Panc1 (cell line): ENCODE results near the gene MCOLN1.

ENCODE experiments used
- POLR2AphosphoS5 ChIP-seq: IDR thresholded peaks from 2 replicates; pipeline ENCODE4 v1.6.1; 2012; ENCODE audit warnings: mild to moderate bottlenecking, low read depth, low read length, moderate library complexity
- SIN3A ChIP-seq: IDR thresholded peaks from 2 replicates; pipeline ENCODE4 v1.6.1; 2012; ENCODE audit warnings: low read depth, mild to moderate bottlenecking, low read length, moderate library complexity, borderline replicate concordance; ENCODE audit not compliant: insufficient read depth
- TF ChIP-seq, protein P1 (sequence below): fragments of 450-650 bp; IDR thresholded peaks from 2 replicates; pipeline ENCODE4 v1.5.1; 2017; ENCODE audit warnings: mild to moderate bottlenecking
- TF ChIP-seq, protein P2 (sequence below), 2 experiments: IDR thresholded peaks; 2 replicates each; pipeline ENCODE4 v1.6.1; 2011 to 2012; ENCODE audit warnings: low read depth in 2 of 2, control low read depth in 1 of 2, low read length in 1 of 2, mild to moderate bottlenecking in 1 of 2, moderate library complexity in 1 of 2; ENCODE audit not compliant: insufficient read depth in 1 of 2

DNA sequence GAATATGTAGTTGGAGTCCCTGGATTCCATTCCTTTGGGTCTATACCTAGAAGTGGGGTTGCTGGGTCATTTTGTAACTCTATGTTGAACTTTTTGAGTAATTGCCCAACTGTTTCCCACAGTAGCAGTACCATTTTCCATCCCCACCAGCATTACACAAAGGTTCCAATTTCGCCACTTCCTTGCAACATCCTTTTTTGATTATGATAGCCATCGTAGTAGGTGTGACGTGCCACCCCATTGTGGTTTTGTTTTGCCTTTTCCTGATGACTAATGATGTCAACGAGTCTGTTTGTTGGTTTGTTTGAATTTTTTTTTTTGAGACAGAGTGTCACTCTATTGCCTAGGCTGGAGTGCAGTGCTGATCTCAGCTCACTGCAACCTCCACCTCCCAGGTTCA is 30.3 kb upstream of the MCOLN1 start:
- TF ChIP-seq SIN3A = no peak
- TF ChIP-seq, protein P1, sequence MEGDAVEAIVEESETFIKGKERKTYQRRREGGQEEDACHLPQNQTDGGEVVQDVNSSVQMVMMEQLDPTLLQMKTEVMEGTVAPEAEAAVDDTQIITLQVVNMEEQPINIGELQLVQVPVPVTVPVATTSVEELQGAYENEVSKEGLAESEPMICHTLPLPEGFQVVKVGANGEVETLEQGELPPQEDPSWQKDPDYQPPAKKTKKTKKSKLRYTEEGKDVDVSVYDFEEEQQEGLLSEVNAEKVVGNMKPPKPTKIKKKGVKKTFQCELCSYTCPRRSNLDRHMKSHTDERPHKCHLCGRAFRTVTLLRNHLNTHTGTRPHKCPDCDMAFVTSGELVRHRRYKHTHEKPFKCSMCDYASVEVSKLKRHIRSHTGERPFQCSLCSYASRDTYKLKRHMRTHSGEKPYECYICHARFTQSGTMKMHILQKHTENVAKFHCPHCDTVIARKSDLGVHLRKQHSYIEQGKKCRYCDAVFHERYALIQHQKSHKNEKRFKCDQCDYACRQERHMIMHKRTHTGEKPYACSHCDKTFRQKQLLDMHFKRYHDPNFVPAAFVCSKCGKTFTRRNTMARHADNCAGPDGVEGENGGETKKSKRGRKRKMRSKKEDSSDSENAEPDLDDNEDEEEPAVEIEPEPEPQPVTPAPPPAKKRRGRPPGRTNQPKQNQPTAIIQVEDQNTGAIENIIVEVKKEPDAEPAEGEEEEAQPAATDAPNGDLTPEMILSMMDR = no peak
- no peak for TF ChIP-seq POLR2AphosphoS5
- TF ChIP-seq, protein P2, sequence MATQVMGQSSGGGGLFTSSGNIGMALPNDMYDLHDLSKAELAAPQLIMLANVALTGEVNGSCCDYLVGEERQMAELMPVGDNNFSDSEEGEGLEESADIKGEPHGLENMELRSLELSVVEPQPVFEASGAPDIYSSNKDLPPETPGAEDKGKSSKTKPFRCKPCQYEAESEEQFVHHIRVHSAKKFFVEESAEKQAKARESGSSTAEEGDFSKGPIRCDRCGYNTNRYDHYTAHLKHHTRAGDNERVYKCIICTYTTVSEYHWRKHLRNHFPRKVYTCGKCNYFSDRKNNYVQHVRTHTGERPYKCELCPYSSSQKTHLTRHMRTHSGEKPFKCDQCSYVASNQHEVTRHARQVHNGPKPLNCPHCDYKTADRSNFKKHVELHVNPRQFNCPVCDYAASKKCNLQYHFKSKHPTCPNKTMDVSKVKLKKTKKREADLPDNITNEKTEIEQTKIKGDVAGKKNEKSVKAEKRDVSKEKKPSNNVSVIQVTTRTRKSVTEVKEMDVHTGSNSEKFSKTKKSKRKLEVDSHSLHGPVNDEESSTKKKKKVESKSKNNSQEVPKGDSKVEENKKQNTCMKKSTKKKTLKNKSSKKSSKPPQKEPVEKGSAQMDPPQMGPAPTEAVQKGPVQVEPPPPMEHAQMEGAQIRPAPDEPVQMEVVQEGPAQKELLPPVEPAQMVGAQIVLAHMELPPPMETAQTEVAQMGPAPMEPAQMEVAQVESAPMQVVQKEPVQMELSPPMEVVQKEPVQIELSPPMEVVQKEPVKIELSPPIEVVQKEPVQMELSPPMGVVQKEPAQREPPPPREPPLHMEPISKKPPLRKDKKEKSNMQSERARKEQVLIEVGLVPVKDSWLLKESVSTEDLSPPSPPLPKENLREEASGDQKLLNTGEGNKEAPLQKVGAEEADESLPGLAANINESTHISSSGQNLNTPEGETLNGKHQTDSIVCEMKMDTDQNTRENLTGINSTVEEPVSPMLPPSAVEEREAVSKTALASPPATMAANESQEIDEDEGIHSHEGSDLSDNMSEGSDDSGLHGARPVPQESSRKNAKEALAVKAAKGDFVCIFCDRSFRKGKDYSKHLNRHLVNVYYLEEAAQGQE (IDR thresholded peaks at IDR 0.05; ENCODE audit: insufficient read depth in 1 of 2, low read depth in 2 of 2, low read length in 1 of 2) = no peak
